NCI-H2171 treated with DMSO at 0.1 percent for 48 hours (cell line): ENCODE data around the gene FCRL5.
A peak's percentile ranks its signal among the peaks of the same experiment; 100 is the strongest.

ENCODE experiments used
- DNase-seq: peaks from one replicate; lab custom pipeline; 2025; lab: John Stamatoyannopoulos, UW

Gene FCRL5

GRCh38 chr1:157523774-157524493, 28.4 kb downstream of the FCRL5 start:
- no peak for DNase-seq

- DNase-seq, result no peak
Measured at GRCh38 chr1:157521056-157521455, 31.3 kb downstream of the FCRL5 start.

- no peak for DNase-seq
Measured at GRCh38 chr1:157520386-157520935, 31.9 kb downstream of the FCRL5 start.

- DNase-seq, result no peak
Measured at GRCh38 chr1:157519451-157519850, 32.9 kb downstream of the FCRL5 start.

- no peak for DNase-seq
Measured at GRCh38 chr1:157517016-157517415, 35.3 kb downstream of the FCRL5 start.

- no peak for DNase-seq
Measured at GRCh38 chr1:157515709-157516108, 36.6 kb downstream of the FCRL5 start.

- no peak for DNase-seq
Measured at GRCh38 chr1:157515141-157515540, 37.2 kb downstream of the FCRL5 start.

GRCh38 chr1:157512036-157512969, 40.0 kb downstream of the FCRL5 start:
- DNase-seq, result no peak

GRCh38 chr1:157509546-157510232, 42.6 kb downstream of the FCRL5 start:
- DNase-seq, result no peak

GRCh38 chr1:157505481-157506272, 46.6 kb downstream of the FCRL5 start:
- peak; percentile 1 for DNase-seq

GRCh38 chr1:157504646-157505045, 47.7 kb downstream of the FCRL5 start:
- no peak for DNase-seq

GRCh38 chr1:157499521-157499920, 52.8 kb downstream of the FCRL5 start:
- no peak for DNase-seq

GRCh38 chr1:157498736-157499090, 53.6 kb downstream of the FCRL5 start:
- DNase-seq, result no peak

GRCh38 chr1:157497987-157498735, 54.2 kb downstream of the FCRL5 start:
- no peak for DNase-seq

- DNase-seq, result no peak
Measured at GRCh38 chr1:157497284-157497683, 55.0 kb downstream of the FCRL5 start.

- peak; percentile 12 for DNase-seq
Measured at GRCh38 chr1:157496121-157496526, 56.2 kb downstream of the FCRL5 start.

GRCh38 chr1:157495285-157495684, 57.0 kb downstream of the FCRL5 start:
- DNase-seq, result no peak

GRCh38 chr1:157494093-157494492, 58.2 kb downstream of the FCRL5 start:
- no peak for DNase-seq

- peak; percentile 19 for DNase-seq
Measured at GRCh38 chr1:157490467-157491165, 61.7 kb downstream of the FCRL5 start.

GRCh38 chr1:157488156-157488555, 64.2 kb downstream of the FCRL5 start:
- no peak for DNase-seq
